DMS 273 (cell line): ENCODE measurements around the gene ZEB2.

Experiments
- DNase-seq: peaks from one replicate; lab custom pipeline; 2025; ENCODE audit not compliant: unreplicated experiment; lab: John Stamatoyannopoulos, UW

ZEB2 gene

DNA sequence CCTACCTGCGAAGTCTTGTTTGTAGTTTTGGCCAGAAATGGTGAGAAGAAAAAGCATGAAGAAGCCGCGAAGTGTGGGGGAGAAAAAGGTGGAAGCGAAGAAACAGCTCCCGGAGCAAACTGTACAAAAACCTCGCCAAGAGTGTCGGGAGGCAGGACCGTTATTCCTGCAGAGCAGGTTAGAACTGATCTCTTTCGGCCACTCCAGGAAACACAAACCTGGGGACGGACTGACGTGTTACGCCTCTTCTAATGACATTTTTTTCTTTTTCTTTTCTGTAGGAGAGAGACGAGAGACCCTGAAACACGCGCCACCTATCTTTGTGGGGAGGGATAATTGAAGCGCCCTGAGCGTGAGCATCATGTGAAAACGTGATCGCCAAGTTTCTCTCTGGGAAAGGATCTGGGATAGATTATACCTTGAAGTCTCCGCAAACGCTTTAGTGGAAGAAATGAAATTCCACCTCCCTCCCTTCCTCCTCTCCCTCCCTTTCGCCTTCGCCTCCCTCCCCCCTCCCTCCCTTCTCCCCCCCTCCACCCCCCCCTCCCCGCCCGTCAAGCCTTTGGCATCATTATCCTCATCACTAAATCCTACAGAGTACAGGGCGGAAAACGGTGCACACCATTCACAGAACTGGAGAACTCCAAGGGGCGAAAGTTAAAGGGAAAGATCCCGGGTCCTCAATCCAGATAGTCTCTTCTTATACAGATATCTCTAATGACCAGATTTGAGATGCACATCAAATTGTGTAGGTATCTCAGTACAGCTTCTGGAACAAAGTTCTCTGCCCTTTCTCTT is at the start of gene ZEB2:
TSS of gene ZEB2 (minus strand) at position 186 of the 798 bp plus-strand sequence. CDS start 2,769 bp downstream, outside the sequence.
- DNase-seq = peak; percentile 94

DNA sequence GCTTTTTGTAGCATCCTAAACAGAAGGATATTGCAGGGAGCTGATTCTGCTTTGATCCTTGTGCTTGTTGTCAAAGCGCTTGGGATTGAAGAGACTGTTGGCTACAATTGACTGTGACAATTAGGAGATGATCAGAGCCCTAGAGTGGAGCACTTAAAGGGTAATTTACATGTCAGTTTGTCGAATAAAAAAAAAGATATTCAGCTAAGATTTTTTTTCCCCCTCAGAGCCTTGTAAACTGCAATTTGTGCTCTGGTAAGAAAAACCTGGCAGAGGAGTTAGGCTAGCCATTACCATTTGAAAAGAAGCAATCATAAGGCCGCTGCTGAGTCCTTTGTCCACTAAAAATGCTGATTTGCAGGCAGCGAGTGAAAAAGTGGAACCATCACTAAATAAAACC is 47.8 kb upstream of the ZEB2 start:
- no peak for DNase-seq

DNA sequence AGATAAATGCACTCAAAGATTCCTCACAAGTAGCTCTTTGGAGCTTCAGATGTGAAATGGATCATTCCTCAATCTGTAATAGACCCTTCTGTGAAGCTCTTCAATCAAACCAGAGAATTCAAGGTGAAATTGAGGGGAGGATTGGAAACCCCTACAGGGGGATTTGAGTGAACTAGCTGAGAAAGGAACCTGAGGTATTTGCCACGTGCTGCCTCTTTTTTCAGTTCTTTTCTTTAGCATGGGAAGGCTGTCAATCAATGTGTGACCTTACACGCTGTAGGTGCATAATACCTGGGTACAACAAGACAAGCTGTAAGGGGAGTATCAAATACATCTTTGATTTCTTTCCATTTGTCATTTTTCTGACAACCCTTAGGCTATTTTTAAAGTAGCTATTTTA is 46.5 kb upstream of the ZEB2 start:
- DNase-seq = no peak

DNA sequence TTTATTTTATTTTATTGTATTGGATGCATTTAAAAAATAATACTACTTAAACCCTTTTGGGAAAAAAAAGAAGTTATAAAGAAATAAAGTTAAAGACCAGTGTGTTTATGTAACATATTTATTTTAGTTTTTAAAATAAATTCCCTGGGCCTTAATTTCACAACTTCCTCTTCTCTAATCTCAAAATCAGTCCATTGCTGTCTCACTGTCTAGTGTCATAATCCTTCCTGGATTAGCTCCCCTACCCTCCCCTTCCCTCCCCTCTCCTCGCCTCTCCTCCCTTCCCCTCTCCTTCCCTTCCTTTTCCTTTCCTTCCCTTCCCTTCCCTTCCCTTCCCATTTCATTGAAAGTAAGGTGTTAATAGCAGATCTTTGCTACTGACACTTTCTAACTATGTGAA is 40.3 kb upstream of the ZEB2 start:
- DNase-seq = no peak

DNA sequence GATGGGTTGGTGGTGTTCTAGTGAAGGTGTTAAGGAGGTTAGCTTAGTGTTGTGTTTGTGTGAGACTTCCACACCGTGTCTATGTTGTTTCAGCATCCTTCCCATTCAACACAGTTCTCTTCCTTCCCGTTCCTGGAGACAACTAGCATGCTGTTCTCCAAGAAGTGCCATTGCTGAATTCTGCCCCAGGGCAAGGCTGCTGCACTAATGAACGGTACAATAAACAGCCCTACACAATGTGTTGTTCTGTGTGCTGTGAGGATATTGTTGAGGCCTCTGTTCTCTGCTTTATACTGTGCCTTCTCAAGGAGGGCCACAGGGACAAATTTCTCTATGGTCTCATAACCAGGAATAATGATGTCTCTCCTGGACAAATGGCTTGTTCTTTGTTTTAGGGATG is 39.8 kb upstream of the ZEB2 start:
- DNase-seq = no peak

DNA sequence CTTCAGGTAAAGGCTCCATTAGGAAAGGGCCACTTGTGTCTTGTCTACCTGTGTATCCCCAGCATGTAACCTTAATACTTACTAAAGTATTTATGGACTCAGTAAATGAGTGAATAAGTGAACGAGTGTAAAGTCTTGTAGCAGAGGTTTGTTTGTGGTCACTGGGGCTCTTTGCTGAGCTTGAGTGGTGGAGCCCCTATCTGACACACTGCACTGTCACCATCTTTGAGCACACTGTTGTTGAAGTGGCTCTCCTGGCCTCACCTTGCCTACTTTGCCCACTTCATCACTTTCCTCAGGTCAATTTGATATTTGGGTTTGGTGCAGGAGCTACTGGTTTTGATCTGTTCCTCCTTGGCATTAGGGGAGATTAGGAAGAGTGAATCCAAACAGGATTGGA is 39.3 kb upstream of the ZEB2 start:
- DNase-seq = no peak

DNA sequence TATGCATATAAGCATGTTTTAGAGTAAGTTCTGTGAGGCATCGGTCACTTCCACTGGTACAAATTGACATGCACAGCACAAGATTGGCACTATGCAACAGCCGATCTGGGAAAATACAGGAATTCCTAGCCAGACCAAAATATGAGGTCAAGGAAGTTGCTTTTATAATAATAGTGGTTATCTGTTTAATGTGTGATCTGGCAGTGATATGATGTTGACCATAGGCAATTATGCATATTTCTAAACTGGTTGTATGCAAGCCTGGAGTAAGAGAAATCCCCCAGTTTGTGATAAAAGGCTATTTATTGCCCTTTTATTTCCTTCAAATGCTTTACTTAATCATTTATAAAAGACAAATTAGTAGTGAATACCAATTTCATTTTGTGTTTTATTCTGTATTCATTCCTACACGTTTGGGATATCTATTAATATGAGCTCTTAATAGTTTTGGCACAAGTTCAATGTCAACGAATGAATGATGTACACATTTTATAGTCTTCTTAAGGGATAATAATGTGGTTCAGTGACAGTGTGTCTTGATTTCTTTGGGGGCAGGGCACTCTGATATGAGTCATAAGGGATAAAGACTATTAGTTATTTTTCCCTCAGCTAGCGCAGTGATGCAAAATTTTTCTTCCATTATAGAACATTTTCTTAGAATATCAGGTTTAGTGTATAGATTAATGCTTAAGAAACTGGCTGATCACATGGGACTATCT is 34.7 kb upstream of the ZEB2 start:
- no peak for DNase-seq

DNA sequence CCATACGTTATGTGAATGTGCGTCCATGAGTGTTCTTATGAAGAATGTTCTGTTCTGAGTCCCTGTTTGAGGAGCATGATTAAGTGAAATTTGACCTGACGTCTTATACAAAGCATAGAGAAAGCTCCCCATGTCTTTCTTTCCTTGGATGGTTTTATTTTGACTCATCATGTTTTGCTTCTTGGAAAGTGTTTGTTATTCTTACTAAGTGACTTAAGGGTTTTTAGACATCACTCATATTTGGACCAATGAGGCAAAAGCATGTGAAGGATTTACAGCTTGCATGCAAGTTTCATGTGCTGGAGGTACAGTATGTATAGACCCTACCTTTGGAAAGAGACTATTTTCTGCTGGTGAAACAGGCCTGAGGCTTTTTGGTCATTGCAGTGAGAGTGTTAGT is 33.5 kb upstream of the ZEB2 start:
- DNase-seq = no peak

DNA sequence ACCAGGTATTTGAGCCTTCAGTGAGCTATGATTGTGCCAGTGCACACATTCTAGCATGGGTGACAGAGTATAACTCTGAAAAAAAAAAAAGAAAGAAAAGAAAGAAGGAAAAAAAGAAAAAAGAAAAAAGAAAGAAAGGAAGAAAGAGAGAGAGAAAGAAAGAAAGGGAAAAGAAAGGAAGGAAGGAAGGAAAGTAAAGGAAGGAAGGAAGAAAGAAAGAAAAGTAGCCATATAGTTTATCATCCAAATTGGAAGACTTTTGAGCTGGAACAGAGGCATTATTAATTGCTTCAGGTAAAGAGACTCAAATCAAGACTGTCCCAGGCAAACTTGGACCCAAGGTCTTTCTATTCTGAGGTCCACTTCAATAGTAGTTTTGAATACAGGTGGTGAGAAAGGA is 32.9 kb upstream of the ZEB2 start:
- DNase-seq = no peak

DNA sequence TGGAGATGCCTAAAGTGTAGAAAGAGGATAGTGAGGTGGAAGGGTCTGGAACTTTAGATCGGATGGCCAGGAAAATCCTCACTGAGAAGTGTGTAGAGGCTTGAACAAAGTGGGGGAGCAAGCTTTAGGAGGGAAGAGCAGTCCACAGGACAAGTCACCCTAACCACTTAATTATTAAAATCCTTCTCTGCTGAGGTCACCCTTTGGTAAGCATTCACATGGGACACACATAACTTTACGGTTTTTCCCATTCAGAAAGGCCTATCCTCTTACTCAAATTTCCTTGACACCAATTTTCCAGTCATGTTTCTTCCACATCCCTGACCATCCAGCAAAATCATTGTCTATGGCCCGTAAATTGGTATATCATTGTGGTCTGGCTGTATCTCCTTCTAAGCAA is 31.0 kb upstream of the ZEB2 start:
- DNase-seq = no peak

DNA sequence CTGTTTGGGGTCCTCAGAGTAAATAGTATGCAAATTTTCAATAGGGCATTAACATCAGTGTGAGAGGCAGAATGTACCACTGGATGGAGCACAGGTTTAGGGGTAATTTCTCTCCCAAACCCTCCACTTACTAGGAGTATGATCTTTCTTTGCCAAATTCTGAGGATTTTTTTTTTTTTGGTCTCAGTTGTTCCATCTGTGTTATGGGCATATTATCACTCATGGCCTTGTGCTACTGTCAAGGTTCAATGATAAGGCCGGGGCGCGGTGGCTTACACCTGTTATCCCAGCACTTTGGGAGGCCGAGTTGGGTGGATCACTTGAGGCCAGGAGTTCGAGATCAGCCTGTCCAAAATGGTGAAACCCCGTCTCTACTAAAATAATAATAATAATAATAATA is 30.2 kb upstream of the ZEB2 start:
- no peak for DNase-seq

DNA sequence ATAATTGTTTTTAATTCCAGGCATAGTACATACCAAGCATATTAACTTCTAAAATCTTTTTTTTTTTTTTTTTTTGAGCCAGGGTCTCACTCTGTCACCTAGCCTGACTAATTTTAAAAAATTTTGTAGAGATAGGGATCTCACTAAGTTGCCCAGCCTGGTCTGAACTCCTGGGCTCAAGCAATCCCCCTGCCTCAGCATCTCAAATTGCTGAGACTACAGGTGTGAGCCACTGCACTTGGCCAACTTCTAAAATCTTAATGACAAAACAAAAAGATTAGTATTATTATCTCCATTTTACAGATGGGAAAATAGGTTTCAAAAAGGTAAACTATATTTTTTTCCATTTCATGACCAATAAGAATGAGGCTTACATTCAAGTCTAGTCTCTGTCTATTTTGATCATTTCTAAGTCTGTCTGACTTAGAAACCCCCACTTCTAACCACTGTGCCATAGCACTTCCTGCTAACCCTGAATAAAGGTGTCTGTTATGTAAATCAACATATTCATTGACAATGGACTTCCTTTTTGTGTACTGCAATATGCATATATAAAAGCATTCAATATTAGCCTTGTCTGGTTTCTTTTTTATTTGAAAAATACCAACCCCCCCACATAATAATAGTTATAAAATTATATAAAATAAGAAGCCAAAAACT is 28.7 kb upstream of the ZEB2 start:
- no peak for DNase-seq

DNA sequence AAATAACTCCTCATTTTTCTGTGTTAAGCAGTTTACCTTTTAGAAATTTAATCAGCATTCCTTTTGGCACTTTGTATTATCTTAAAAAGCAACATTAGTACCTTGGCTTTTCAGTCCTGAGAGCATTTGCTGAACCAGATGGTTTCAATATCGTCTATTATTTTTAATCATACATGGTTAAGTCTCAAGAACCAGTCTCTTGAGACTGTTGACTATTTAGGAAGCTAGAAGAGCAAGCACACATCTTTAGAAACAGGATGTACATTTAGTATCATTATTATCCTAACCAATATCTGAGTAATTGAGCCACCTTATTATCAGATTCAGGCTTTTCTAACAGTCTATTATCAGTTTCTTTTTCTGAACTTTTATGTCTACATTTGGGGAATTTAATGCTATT is 28.2 kb upstream of the ZEB2 start:
- no peak for DNase-seq

DNA sequence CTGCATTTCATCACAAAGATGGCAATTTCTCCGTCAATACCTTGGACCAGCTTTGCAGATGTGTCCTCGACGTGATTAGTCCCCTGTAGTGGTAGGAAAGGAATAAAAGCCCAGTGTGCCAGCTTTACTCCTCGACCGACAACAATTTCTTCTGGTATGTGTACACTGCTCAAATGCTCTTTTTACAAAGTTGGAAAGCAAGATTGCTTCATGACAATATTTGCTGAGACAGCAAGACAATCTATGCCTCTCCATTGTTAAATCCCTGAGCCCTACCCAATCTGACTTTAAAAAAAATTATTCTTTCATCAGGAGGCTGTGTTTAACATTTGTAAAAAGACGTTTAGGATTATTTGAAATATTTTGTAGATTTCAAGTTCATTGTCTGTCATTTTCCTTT is 27.6 kb upstream of the ZEB2 start:
- DNase-seq = no peak

DNA sequence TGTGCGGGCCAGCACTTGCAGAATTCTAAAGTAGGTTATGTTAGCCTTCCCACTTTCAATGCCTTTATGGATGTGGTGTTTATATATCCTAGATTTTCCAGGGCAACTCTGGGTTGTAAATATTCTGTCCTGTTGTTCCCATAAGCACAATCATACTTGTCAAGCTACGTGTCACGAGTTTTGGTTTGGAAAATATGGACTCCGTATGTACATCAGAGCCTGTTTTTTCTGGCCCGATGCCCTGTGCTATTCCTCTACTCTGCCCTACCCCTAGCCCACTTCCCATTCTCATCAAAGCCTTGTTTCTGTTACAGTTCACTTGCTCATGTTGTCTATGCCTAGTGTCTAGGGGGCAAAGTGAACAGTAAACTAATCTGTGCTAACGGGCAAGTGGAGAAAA is 27.0 kb upstream of the ZEB2 start:
- DNase-seq = no peak

DNA sequence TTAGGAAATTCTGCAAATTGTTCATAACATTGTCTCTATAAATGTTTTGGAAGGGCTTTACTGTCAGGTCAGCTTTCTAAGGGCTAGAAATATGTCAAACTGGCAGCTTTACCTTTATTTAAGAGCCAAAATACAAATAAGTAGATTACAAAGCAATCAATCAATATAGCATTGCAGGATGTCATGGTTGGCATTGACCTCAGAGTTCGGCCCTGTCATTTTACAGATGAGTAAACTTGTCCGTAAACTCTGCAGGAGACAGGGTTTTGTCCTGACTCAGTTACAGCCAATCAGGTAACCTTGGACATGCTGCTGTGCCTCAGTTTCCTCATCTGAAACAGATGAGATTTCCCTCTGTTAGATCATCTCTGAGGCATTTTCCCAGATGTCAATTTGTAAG is 25.9 kb upstream of the ZEB2 start:
- DNase-seq = no peak

DNA sequence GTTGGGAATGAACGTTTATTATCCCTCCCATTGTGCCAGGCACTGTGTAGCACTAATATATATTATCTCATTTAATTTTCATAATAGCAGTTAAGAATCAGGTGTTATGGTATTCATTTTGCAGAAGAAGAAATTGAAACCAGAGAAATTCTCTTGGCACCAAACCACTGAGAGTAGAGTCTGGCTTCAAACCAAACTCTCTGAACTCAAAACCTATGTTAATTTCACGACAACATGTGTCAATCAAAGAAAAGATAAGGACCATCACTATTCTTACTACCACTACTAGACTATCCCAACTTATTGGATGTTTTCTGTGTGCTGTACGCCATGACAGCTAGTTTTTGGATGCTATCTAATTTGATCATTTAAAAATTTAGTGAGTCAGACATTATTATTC is 24.1 kb upstream of the ZEB2 start:
- no peak for DNase-seq

DNA sequence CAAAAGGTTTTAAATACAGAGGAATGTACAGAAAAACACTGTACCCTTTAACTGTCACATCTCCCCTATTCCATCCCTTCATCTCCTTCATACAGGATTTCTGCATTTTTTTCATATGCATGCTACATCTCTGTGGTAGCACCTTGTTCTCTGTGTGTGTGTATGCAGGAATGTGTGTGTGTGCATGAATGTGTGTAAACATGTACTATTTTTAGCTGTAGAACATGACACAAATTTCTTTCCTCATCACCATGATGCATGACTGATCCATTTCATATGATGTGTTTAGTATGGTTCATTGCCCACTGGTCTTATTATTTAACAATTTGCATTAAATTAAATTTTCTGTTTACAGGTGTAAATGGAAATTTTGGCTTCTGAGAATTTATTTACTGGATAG is 21.5 kb upstream of the ZEB2 start:
- DNase-seq = no peak

DNA sequence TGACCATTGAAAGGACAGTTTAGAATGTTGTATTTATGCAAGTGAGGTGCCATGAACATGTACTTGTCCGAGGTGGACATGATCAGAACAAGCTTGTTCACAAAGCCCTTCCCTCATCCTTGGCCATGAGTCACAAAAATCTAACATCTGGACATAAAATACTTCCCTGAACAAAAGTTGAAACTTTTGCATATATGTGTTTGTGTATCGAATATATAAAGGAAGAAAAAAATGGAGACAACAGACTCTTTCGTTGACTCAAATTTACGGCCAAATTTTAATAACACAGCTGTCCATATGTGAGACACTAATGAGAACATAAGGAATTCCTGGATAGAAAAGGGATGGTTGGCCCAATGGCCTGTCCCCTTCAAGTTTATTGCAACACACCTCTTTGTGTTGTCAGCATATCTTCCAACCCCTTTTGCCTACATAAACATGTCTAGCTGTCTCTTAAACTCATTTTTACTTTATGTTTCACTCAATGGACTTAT is 19.4 kb upstream of the ZEB2 start:
- DNase-seq = no peak

DNA sequence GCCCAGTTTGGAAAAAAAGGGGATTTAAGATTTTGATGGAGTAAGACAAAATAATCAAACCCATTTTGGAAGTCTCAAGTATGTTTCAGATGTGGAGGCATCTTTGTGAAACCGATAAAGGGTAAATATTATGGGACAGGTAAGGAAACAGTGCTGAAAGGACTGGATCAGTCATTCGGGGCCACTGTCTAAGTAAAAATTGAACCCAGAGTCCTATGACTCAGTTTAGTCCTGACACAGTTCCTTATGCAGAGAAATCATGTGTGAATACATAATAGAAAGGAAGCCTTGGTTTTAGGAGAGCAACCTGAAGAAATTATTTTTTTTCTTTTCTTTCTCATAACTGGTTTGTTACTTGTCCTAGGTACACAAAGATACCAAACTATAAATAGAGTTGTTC is 15.4 kb upstream of the ZEB2 start:
- no peak for DNase-seq

DNA sequence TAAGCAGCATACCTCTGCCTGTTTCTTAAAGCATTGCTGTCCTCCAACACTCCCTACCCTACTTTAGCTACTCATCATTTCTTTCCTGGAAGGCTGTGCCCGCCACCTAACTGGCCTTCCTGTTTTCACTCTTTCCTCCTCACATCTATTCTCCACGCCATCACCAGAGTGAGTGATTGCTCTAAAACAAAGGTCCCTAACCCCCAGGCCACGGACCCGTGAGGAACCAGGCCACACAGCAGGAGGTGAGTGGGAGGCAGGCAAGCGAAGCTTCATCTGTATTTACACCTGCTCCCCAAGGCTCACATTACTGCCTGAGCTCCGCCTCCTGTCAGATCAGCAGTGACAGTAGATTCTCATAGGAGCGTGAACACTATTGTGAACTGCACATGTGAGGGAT is 13.3 kb upstream of the ZEB2 start:
- DNase-seq = no peak

DNA sequence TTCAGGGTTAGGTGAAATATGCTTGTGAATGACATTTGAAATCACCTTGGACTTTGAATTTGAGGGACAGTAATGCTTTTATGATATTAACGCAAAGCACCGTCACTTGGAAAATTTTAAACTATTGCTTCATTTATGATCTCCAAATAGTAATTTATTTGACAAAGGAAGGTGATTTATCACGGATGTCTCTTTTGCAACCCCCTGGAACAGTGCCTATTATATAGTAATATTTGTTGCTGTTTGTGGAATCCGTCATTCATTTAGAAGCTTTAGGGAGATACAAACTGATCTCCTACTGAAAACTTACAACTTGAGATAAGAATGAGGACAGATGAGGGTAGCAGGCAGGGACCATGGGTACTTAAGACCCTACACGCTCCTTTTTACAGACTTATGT is 10.7 kb upstream of the ZEB2 start:
- DNase-seq = no peak
